Small intestine (tissue), 7 donors: ENCODE data around the gene CHRNA9. TPM values are rescaled to one million over a fixed set of nuclear protein-coding genes. Genes with fewer than 3 reads are reported as not detected.

Experiments
- DNase-seq, 2 donors: peaks; one replicate each; pipeline versions ENCODE4 v3.0.0 to v3.0.0-alpha.2; 2013
- FAIRE-seq: peaks from 2 replicates; lab custom pipeline; 2012; peaks lifted over from hg19 to GRCh38; lab: Jason Lieb, UNC
- H3K27ac ChIP-seq, 3 donors: one replicate each; pipeline ENCODE4 v1.5.1; 2013; ENCODE audit warnings: low read length in 2 of 3, mild to moderate bottlenecking in 2 of 3, control low read depth in 1 of 3, inconsistent platforms in 1 of 3, low read depth in 1 of 3, moderate library complexity in 1 of 3
- H3K27me3 ChIP-seq, 3 donors: one replicate each; pipeline ENCODE4 v1.6.1; 2013; ENCODE audit warnings: low read length in 3 of 3, inconsistent platforms in 1 of 3; ENCODE audit not compliant: control insufficient read depth in 3 of 3, insufficient read depth in 3 of 3
- H3K36me3 ChIP-seq, 3 donors: one replicate each; pipeline ENCODE4 v1.6.1; 2013; ENCODE audit warnings: low read length in 3 of 3, inconsistent platforms in 1 of 3, low read depth in 1 of 3, mild to moderate bottlenecking in 1 of 3, moderate library complexity in 1 of 3; ENCODE audit not compliant: control insufficient read depth in 3 of 3, insufficient read depth in 2 of 3
- H3K4me1 ChIP-seq, 3 donors: one replicate each; pipeline ENCODE4 v1.6.1; 2013; ENCODE audit warnings: low read length in 2 of 3, inconsistent platforms in 1 of 3, low read depth in 1 of 3, mild to moderate bottlenecking in 1 of 3, moderate library complexity in 1 of 3; ENCODE audit not compliant: control insufficient read depth in 3 of 3, insufficient read depth in 2 of 3
- H3K4me3 ChIP-seq, 3 donors: one replicate each; pipeline ENCODE4 v1.5.1; 2013; ENCODE audit warnings: low read length in 3 of 3, control low read depth in 1 of 3, inconsistent platforms in 1 of 3, low read depth in 1 of 3, mild to moderate bottlenecking in 1 of 3, moderate library complexity in 1 of 3
- H3K9me3 ChIP-seq, 2 donors: one replicate each; pipeline ENCODE4 v1.6.1; 2013; ENCODE audit warnings: low read depth in 1 of 2, low read length in 1 of 2; ENCODE audit not compliant: control insufficient read depth in 2 of 2, insufficient read depth in 1 of 2
- WGBS, 3 donors: extraction: QIAGEN DNeasy Blood & Tissue Kit; methylation state at CpG; one replicate each; pipeline ENCODE4 v1.1.7; 2013; 5-methylcytosine and 5-hydroxymethylcytosine counted together
- polyA plus RNA-seq, 4 donors: library from polyadenylated mRNA; stranded (reverse) in 3 of 4; unstranded in 1 of 4; fragments of 200-250 nt in 3 of 4; fragments of 120-200 nt in 1 of 4; gene quantifications; one replicate each; pipeline versions ENCODE4 v1.2.1 to v1.2.3, GENCODE V29; 2013
- donor health status: healthy with polysubstance abuse.
- donor health status: control.
- donor health status: control.
- donor health status: Bipolar disorder and iron deficiency.
- donor health status: healthy.

Gene CHRNA9
- polyA plus RNA-seq, 4 donors = 0.01 TPM; not detected in 2

DNA sequence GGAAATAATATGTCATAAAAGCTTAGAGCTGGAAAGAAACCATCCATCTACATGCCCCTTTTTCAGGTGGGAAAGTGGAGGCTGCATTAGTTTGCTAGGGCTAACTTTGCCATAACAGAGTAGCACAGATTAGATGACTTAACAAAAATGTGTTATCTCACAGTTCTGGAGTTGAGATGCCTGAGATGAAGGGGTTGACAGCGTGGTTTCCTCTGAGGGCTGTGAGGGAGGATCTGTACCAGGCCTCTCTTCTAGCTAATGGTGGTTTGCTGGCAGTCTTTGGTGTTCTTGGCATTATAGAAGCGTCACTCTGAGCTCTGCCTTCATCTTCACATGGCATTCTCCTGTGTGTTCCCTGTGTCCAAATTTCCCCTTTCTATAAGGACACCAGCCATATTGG, 2.4 kb downstream of the CHRNA9 start:
- H3K36me3 ChIP-seq = no peaks in the 10 kb centered on the region
- FAIRE-seq = no peak
- no peak for DNase-seq
- H3K9me3 ChIP-seq = peaks cover 0 to under 1% of the 10 kb centered on the region in 2 donors
- no peak overlapping the region for H3K27ac ChIP-seq
- WGBS, 3 donors = 81 to 90% (median 85%) methylated on average over 2 of the region's 2 CpGs
- no peaks in the 10 kb centered on the region for H3K4me1 ChIP-seq
- H3K4me3 ChIP-seq = no peak overlapping the region
- H3K27me3 ChIP-seq = no peaks in the 10 kb centered on the region

DNA sequence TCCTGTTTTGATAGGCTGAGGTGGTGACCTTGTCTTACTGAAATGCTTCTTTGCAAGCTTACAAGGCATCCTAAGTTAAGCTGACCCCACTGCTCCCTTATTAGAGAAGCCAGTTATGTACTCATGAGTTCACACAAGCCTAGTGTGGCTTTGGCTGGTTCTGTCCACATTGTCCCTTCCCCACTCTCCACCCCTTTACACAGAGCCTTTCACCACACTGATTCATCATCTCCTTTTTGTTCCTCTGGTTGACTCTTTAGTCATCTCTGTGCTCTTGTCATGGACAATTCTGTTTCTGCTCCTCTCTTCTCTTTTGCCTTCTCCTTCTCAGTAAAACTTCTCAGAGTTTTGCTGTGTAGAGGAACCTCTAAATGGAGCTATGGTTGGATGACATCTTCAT, 4.9 kb downstream of the CHRNA9 start:
- Histone ChIP-seq H3K4me3 (no peak overlapping the region), H3K4me1 (no peaks in the 10 kb centered on the region), H3K27me3 (peaks cover 0 to 2% (median 0%) of the 10 kb centered on the region in 3 donors), H3K36me3 (no peaks in the 10 kb centered on the region), H3K27ac (no peak overlapping the region), H3K9me3 (peaks cover 0 to 5% of the 10 kb centered on the region in 2 donors)
- DNase-seq (no peak), FAIRE-seq (no peak)

DNA sequence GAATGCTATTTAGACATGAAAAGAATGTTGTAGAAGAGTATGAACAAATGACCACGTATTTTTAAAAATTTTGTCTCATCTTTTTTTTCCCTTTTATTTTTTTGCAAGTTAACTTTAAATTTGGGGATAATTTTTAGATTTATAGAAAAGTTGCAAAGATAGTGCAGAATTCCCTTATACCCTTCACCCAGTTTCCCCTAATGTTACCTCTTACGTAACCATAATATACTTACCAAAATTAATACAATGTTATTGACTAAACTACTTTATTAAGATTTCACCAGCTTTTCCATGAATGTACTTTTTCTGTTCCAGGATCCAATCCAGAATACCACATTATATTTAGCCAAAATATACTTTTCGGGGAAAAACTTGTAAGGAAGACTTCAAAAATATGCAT, 12.3 kb downstream of the CHRNA9 start:
- no peak for FAIRE-seq
- WGBS, 3 donors = 37 to 96% (median 71%) methylated on average over 3 of the region's 3 CpGs

DNA sequence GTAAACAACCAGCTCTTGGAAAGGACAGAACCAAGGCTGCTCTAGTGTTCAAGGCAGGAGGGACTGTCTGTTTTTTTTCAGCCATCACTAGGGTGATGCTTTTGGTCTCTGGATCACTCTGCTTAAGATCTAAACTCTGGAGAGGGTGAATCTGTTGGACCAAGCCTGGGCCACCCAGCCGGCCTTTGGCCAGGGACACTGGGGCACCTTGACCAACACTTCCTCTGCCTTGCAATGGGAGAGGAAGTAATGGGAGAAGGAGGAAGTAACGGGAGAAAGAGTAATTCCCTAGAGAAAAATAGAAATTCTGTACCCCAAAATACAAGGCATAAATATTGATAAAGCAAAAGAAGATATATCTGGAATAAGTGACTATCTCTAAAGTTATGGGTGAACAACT, 12.9 kb downstream of the CHRNA9 start:
- H3K36me3 ChIP-seq = no peaks in the 10 kb centered on the region
- FAIRE-seq = no peak

More for the DNA sequence above, 12.3 kb downstream of the CHRNA9 start:
- Histone ChIP-seq H3K4me1 (no peaks in the 10 kb centered on the region), H3K27ac (no peak overlapping the region), H3K27me3 (peaks cover 0 to 2% (median 0%) of the 10 kb centered on the region in 3 donors), H3K4me3 (no peak overlapping the region), H3K9me3 (peaks cover 0 to 5% of the 10 kb centered on the region in 2 donors), H3K36me3 (no peaks in the 10 kb centered on the region)
- DNase-seq = no peak

DNA sequence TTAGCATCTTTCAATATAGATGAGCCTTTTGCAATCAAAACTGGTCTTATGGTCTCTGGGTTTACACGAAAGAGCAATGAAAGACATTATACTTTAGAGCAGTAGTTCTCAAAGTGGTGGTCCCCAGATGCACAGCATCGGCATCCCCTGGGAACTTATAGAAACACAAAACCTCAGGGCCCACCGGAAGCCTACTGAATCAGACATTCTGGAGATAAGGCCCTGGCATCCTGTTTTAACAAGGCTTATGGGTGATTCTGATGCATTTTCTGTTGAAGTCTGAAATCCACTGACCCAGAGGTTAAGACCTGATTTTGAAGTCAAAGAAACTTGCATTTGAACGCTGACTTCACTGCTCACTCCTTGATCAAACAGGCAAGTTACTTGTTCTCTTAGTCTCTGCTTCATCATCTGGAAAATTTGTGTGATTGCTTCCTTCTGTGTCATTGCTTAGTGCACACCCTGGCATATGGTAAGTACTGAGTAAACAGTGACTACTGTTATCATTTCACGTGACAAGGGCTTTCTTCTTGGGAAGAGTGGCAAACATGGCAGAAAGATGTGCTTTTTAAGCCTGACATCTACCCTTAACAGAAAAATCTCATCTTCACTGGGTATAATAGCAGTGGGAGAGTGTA, 14.5 kb downstream of the CHRNA9 start:
- DNase-seq = peak; percentile 21 to 43
- no peak overlapping the region for H3K27ac ChIP-seq
- WGBS, 3 donors = 70 to 81% (median 72%) methylated on average over 5 of the region's 5 CpGs

More for the DNA sequence above, 12.9 kb downstream of the CHRNA9 start:
- Histone ChIP-seq H3K4me1 (no peaks in the 10 kb centered on the region), H3K4me3 (no peak overlapping the region), H3K27me3 (no peaks in the 10 kb centered on the region), H3K9me3 (peaks cover 0 to under 1% of the 10 kb centered on the region in 2 donors), H3K27ac (no peak overlapping the region)
- 73 to 86% (median 81%) methylated on average over 2 of the region's 2 CpGs for WGBS, 3 donors
- DNase-seq = no peak

DNA sequence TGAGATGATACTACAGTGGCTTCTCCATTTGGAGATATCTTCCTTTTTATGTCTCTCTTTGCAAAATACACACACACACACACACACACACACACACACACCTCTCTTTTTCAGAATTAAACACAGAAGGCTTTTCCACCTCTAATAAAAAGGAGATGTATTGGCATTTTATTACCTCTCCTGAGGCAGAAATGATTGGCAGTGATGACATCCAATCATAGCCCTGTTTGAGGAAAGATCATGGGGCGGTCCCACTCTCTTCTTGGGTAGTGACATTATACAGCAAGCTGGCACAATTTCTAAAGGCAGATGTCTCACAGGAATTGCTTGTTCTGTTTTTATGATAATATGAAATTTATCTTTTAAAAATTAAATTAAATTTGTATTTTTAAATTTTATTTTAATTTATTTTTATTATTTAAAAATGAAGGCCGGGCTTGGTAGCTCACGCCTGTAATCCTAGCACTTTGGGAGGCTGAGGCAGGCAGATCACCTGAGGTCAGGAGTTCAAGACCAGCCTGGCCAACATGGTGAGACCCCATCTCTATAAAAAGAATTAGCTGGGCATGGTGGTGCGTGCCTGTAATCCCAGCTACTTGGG, 15.6 kb downstream of the CHRNA9 start:
- DNase-seq (no peak), FAIRE-seq (no peak)
- no peaks in the 10 kb centered on the region for H3K27me3 ChIP-seq
- no peak overlapping the region for H3K27ac ChIP-seq
- no peaks in the 10 kb centered on the region for H3K36me3 ChIP-seq
- no peaks in the 10 kb centered on the region for H3K4me1 ChIP-seq
- no peak overlapping the region for H3K4me3 ChIP-seq
- no peaks in the 10 kb centered on the region for H3K9me3 ChIP-seq
- whole genome bisulfite sequencing, 3 donors = 97 to 98% (median 98%) methylated on average over 4 of the region's 4 CpGs

More for the DNA sequence above, 14.5 kb downstream of the CHRNA9 start:
- Histone ChIP-seq H3K36me3 (no peaks in the 10 kb centered on the region), H3K4me3 (no peak overlapping the region), H3K9me3 (no peaks in the 10 kb centered on the region), H3K4me1 (no peaks in the 10 kb centered on the region), H3K27me3 (no peaks in the 10 kb centered on the region)
- no peak for FAIRE-seq

DNA sequence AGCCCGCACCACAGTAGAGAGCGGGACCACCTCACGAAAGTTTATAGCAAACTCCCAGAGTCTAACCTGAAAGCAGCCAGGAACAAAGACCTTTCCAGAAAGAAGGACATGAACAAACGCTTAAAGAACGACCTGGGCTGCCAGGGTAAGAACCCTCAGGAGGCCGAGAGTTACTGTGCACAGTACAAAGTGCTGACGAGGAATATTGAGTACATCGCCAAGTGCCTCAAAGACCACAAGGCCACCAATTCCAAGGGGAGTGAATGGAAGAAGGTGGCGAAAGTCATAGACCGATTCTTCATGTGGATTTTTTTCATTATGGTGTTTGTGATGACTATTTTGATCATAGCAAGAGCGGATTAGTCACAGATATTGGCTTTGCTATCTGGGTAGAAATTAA, 19.0 kb downstream of the CHRNA9 start:
- DNase-seq (no peak), FAIRE-seq (no peak)
- H3K4me1 ChIP-seq = no peaks in the 10 kb centered on the region
- no peaks in the 10 kb centered on the region for H3K27me3 ChIP-seq
- no peaks in the 10 kb centered on the region for H3K36me3 ChIP-seq
- 91 to 96% (median 95%) methylated on average over 11 of the region's 11 CpGs for WGBS, 3 donors
- H3K4me3 ChIP-seq = no peak overlapping the region
- H3K9me3 ChIP-seq = no peaks in the 10 kb centered on the region
- no peak overlapping the region for H3K27ac ChIP-seq

DNA sequence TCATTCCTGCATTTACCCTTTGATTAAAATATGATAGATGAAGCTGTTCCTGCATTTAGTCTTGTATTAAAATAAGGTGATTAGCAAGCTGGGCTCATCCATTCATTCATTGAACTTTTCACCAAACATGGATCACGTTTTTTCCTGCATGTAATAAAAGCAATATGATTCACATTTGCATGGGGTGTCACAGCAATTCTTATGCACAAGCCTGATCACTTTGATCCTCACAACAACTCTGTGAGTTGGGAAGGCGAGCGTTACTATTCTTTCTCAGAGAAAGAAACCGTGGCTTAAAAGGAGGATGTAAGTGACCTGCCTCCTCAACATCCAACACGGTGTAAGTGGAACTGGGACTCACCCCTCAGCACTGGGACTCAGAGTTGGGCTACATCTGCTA, 20.0 kb downstream of the CHRNA9 start:
- no peaks in the 10 kb centered on the region for H3K27me3 ChIP-seq
- no peaks in the 10 kb centered on the region for H3K4me1 ChIP-seq
- H3K9me3 ChIP-seq = no peaks in the 10 kb centered on the region
- no peak for DNase-seq
- WGBS, 3 donors = 79 to 85% (median 79%) methylated on average over 5 of the region's 5 CpGs
- H3K4me3 ChIP-seq = no peak overlapping the region
- FAIRE-seq = no peak
- no peaks in the 10 kb centered on the region for H3K36me3 ChIP-seq
- no peak overlapping the region for H3K27ac ChIP-seq
